K562 (cell line): ENCODE results near the gene NIM1K.

Source experiments
- BHLHE40 ChIP-seq: IDR thresholded peaks from 2 replicates; pipeline ENCODE4 v1.6.1; 2011; ENCODE audit warnings: low read length, improper control_type of control experiment
- HMGXB4 ChIP-seq: sonication (generic); formaldehyde crosslinking; IDR thresholded peaks from 2 replicates; pipeline ENCODE4 v1.8.1; 2023; ENCODE audit warnings: mild to moderate bottlenecking, missing genetic modification reagents
- LEF1 ChIP-seq: fragments of 450-650 bp; IDR thresholded peaks from 2 replicates; pipeline ENCODE4 v1.6.1; 2016; ENCODE audit warnings: mild to moderate bottlenecking
- PHF21A ChIP-seq: fragments of 450-650 bp; IDR thresholded peaks from 2 replicates; pipeline ENCODE4 v1.6.1; 2017; ENCODE audit warnings: low read depth, borderline replicate concordance
- POLR2AphosphoS5 ChIP-seq: IDR thresholded peaks from 2 replicates; pipeline ENCODE4 v1.6.1; 2011; ENCODE audit warnings: mild to moderate bottlenecking, low read depth, low read length, moderate library complexity; ENCODE audit not compliant: control insufficient read depth, insufficient read depth
- TAF15 ChIP-seq: fragments of 200-400 bp; formaldehyde crosslinking; IDR thresholded peaks from 2 replicates; pipeline ENCODE4 v1.6.1; 2017; ENCODE audit warnings: mild to moderate bottlenecking, low read depth, low read length, moderate library complexity
- YY1 ChIP-seq, 3 experiments: IDR thresholded peaks; 2 replicates each; pipeline ENCODE4 v1.6.1; 2011; ENCODE audit warnings: low read length in 2 of 3, mild to moderate bottlenecking in 2 of 3, moderate library complexity in 2 of 3, borderline replicate concordance in 1 of 3, control low read depth in 1 of 3, low read depth in 1 of 3; ENCODE audit not compliant: insufficient read depth in 3 of 3, insufficient replicate concordance in 2 of 3, control insufficient read depth in 1 of 3, insufficient read length in 1 of 3; ENCODE audit errors: extremely low read depth in 1 of 3
- ZBTB49 ChIP-seq: sonication (generic); formaldehyde crosslinking; IDR thresholded peaks from 2 replicates; pipeline ENCODE4 v1.8.0; 2022; ENCODE audit warnings: missing genetic modification reagents, mild to moderate bottlenecking, borderline replicate concordance
- ZNF561 ChIP-seq: fragments of 450-650 bp; formaldehyde crosslinking; conservative IDR thresholded peaks from 2 replicates; pipeline ENCODE4 v1.4.0; 2020; ENCODE audit warnings: mild to moderate bottlenecking, moderate library complexity

GRCh38 chr5:43286623-43287022 lies 94.6 kb downstream of the NIM1K start:
- no peak for TF ChIP-seq LEF1
- TF ChIP-seq TAF15, result no peak
- no peak for TF ChIP-seq YY1 (IDR thresholded peaks at IDR 0.05; ENCODE audit: borderline replicate concordance in 1 of 3, control insufficient read depth in 1 of 3, extremely low read depth in 1 of 3, insufficient read depth in 3 of 3, insufficient read length in 1 of 3, insufficient replicate concordance in 2 of 3, low read depth in 1 of 3, low read length in 2 of 3)
- no peak for TF ChIP-seq ZBTB49 (CRISPR knock-in tag)
- TF ChIP-seq ZNF561, result no peak
- TF ChIP-seq HMGXB4, result no peak
- no peak for TF ChIP-seq POLR2AphosphoS5
- TF ChIP-seq PHF21A, result no peak
- TF ChIP-seq BHLHE40, result no peak
